Immature natural killer cell (primary cell): ENCODE measurements around the gene XRCC4. TPM values are rescaled to one million over a fixed set of nuclear protein-coding genes. Genes with fewer than 3 reads are reported as not detected.

Experiments
- DNase-seq, 3 donors: peaks; one replicate each; pipeline ENCODE4 v3.0.0; 2022; ENCODE audit warnings: mixed read lengths in 1 of 3
- H3K27ac Mint-ChIP-seq, 6 donors: one replicate each; pipeline ENCODE4 v1.8.0; 2020; ENCODE audit warnings: mixed read lengths in 6 of 6, mild to moderate bottlenecking in 5 of 6, inconsistent platforms in 4 of 6, moderate library complexity in 3 of 6
- H3K27me3 Mint-ChIP-seq, 3 donors: one replicate each; pipeline ENCODE4 v1.8.0; 2020 to 2021; ENCODE audit warnings: low read depth in 3 of 3, mild to moderate bottlenecking in 3 of 3, mixed read lengths in 3 of 3, moderate library complexity in 3 of 3, inconsistent platforms in 1 of 3
- H3K36me3 Mint-ChIP-seq, 3 donors: one replicate each; pipeline ENCODE4 v1.8.0; 2020; ENCODE audit warnings: mixed read lengths in 3 of 3, inconsistent platforms in 2 of 3, mild to moderate bottlenecking in 2 of 3
- H3K4me1 Mint-ChIP-seq, 2 donors: one replicate each; pipeline ENCODE4 v1.8.0; 2020; ENCODE audit warnings: inconsistent platforms in 2 of 2, mild to moderate bottlenecking in 2 of 2, mixed read lengths in 2 of 2, moderate library complexity in 1 of 2
- H3K4me3 Mint-ChIP-seq, 5 donors: one replicate each; pipeline ENCODE4 v1.8.0; 2020; ENCODE audit warnings: mild to moderate bottlenecking in 5 of 5, mixed read lengths in 5 of 5, inconsistent platforms in 3 of 5, moderate library complexity in 3 of 5
- H3K9me3 Mint-ChIP-seq, 6 donors: one replicate each; pipeline ENCODE4 v1.8.0; 2020; ENCODE audit warnings: mild to moderate bottlenecking in 6 of 6, mixed read lengths in 6 of 6, inconsistent platforms in 4 of 6, moderate library complexity in 3 of 6
- polyA plus RNA-seq, 3 donors: library from polyadenylated mRNA; unstranded; fragments of 300-500 nt; fragmentation: Illumina TruSeq; gene quantifications; one replicate each; pipeline ENCODE4 v1.2.3, GENCODE V29; 2021

XRCC4 gene
- polyA plus RNA-seq, 3 donors from 2014 or later = 8.0 to 14.9 (median 11.7) TPM

DNA sequence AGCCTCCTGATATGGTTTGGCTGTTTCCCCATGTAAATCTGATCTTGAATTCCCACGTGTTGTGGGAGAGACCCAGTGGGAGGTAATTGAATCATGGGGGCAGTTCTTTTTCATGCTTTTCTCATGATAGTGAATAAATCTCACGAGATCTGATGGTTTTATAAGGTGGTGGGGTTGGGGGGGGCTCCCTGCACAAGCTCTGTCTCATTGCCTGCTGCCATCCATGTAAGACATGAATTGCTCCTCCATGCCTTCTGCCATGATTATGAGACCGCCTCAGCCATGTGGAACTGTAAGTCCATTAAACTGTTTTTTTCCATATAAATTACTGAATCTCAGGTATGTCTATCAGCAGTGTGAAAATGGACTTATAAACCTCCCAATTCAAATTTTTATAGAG lies 12.8 kb downstream of the XRCC4 start:
- Mint-ChIP-seq H3K36me3 (peaks cover 5 to 20% (median 16%) of the 10 kb centered on the region in 3 donors), H3K9me3 (peaks cover 3 to 21% (median 16%) of the 10 kb centered on the region in 6 donors), H3K27me3 (no peaks in the 10 kb centered on the region), H3K27ac (no peak overlapping the region), H3K4me3 (no peak overlapping the region), H3K4me1 (peaks cover 14 to 29% of the 10 kb centered on the region in 2 donors)
- DNase-seq = no peak

DNA sequence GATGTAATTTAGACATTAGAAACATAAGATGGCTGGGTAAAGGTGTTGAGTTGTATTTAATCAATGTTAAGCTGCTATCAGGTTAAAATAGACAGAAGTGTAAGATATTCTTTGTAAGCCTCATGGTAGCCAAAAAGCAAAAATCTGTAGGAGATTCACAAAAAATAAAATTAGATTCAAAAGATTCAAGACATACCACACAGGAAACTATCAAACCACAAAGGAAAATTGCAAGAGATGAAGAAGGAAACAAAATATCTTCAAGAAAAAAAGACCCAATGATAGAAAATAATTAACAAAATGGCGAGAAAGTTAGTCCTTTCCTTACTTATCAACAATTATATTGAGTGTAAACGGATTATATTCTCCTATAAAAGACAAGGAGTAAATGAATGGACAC lies 15.3 kb downstream of the XRCC4 start:
- peak overlapping the region in 4 of 6 donors; percentile 6 to 83 (median 68) for H3K27ac Mint-ChIP-seq
- peaks cover 7 to 21% (median 16%) of the 10 kb centered on the region in 6 donors for H3K9me3 Mint-ChIP-seq
- peaks cover 5 to 22% (median 16%) of the 10 kb centered on the region in 3 donors for H3K36me3 Mint-ChIP-seq
- H3K4me3 Mint-ChIP-seq = peak overlapping the region in 4 of 5 donors; percentile 1 to 49 (median 39)
- peaks cover 17 to 29% of the 10 kb centered on the region in 2 donors for H3K4me1 Mint-ChIP-seq
- no peak for DNase-seq
- H3K27me3 Mint-ChIP-seq = no peaks in the 10 kb centered on the region

DNA sequence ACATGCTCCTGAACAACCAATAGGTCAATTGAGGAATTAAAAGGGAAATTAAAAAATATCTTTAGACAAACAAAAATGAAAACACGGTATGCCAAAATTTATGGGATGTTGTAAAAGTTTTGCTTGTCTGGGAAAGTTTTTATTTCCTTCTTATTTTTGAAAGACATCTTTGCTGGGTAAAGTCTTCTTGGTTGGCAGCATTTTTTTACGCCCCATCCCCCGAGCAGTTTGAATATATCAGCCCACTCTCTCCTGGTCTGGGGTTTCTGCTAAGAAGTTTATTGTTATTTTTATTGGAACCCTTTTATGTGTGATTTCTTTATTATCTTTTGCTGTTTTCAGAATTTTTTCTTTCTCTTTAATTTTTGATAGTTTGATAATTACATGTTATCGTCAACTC lies 16.3 kb downstream of the XRCC4 start:
- Mint-ChIP-seq H3K9me3 (peaks cover 7 to 21% (median 16%) of the 10 kb centered on the region in 6 donors), H3K36me3 (peaks cover 5 to 22% (median 16%) of the 10 kb centered on the region in 3 donors), H3K4me3 (peak overlapping the region in 1 of 5 donors; percentile 23), H3K27ac (no peak overlapping the region), H3K27me3 (no peaks in the 10 kb centered on the region), H3K4me1 (peaks cover 17 to 29% of the 10 kb centered on the region in 2 donors)
- no peak for DNase-seq

DNA sequence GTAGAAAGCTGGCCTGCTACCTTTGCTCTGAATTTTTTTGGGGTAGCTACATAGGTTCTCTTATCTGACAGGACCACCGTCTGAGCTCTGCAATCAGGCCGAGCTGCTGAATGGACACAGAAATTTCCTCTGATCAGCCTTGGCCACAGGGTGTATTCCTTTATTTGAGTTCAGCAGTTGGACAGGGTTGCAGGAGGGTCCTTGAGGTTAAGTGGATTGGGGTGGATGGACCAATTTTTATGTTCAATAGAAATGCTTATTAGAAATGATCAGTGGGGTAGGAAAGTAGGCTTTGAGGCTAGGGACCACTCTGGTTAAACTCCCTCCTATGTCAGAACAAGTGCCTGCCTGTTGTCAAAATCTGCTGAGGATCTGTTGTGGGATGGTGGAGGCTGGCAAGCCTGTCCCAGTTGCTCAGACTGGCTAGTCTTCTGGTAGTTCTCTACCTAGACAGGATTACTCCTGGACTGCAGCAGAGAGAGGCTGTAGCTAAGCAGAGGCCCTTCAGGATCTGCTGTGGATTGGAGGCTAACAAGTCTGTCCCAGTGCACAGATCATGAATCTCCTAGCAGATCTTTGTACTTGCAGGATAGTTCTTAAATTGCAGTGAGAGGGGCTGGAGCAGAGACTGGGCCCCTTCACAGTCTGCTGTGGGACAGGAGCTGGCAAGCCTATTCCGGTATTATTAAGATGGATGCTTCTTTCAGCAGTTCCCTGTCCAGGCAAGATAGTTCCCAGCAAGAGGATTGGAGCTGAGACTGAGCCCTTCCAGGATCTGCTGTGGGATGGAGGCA lies 18.0 kb downstream of the XRCC4 start:
- Mint-ChIP-seq H3K36me3 (peaks cover 5 to 22% (median 16%) of the 10 kb centered on the region in 3 donors), H3K27ac (peak overlapping the region in 1 of 6 donors; percentile 50), H3K27me3 (no peaks in the 10 kb centered on the region), H3K9me3 (peaks cover 7 to 21% (median 16%) of the 10 kb centered on the region in 6 donors), H3K4me3 (no peak overlapping the region), H3K4me1 (peaks cover 17 to 29% of the 10 kb centered on the region in 2 donors)
- DNase-seq = no peak

DNA sequence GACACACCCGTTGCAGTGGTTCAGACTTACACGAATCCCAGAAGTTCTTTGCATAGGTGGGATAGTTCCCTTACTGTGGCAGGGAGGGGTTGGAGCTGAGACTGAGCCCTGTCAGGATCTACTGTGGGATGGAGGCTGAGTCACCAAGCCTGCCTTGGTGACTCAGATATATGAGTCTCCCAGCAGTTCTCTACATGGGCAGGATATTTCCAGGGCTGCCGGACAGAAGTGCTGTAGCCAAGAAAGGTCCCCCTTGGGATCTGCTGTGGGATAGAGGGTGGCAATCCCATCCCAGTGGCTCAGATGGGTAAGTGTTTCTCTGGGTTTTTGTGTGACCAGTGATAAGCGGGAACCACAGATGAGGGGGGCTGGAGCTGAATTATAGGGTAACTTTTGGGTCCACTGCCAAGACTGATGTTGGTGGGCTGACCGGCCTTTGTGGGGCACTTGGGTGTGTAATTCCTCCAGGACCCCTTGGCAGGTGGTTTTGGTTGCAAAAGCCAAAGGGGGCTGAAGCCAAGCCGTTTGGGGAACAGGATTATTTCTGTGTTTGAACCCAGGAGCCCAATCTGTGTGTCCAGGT lies 18.7 kb downstream of the XRCC4 start:
- H3K4me1 Mint-ChIP-seq = peaks cover 17 to 29% of the 10 kb centered on the region in 2 donors
- H3K4me3 Mint-ChIP-seq = no peak overlapping the region

DNA sequence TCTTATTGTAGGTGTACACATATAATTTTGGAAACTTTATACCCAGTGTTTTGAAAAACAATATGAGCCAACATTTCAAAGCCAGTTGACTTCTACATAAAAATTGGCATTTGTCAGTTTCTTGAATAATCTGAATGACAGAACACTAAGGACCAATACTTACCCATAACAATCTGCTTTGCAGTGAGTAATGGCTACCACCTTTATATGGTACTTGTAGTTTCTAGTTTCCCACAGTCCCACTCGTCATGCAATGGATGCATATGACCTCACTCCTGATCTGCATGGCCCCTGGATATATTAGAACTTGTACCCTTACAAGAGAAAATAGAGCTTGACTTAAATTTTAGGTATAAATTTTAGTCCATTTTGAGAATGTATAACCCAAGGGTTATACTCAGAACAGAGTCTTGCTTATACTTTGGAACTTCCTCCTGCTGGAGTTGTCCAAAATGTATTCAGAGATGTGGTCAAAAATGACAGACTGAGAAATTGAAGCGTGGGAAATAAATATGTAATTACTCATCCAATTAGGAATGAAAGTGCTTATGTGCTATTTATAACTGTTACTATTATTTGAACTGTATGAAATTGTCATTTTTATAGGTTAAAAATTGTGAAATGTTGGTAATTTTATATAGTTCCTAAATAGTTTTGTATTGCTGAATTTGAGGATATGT lies 19.5 kb downstream of the XRCC4 start:
- DNase-seq = no peak
- Mint-ChIP-seq H3K9me3 (peaks cover 7 to 21% (median 16%) of the 10 kb centered on the region in 6 donors), H3K36me3 (peaks cover 5 to 22% (median 16%) of the 10 kb centered on the region in 3 donors), H3K4me3 (no peak overlapping the region), H3K27ac (no peak overlapping the region), H3K27me3 (no peaks in the 10 kb centered on the region), H3K4me1 (peaks cover 16 to 26% of the 10 kb centered on the region in 2 donors)

More for the DNA sequence above, 18.7 kb downstream of the XRCC4 start:
- Mint-ChIP-seq H3K27ac (no peak overlapping the region), H3K36me3 (peaks cover 5 to 22% (median 16%) of the 10 kb centered on the region in 3 donors), H3K27me3 (no peaks in the 10 kb centered on the region), H3K9me3 (peaks cover 7 to 21% (median 16%) of the 10 kb centered on the region in 6 donors)
- no peak for DNase-seq

DNA sequence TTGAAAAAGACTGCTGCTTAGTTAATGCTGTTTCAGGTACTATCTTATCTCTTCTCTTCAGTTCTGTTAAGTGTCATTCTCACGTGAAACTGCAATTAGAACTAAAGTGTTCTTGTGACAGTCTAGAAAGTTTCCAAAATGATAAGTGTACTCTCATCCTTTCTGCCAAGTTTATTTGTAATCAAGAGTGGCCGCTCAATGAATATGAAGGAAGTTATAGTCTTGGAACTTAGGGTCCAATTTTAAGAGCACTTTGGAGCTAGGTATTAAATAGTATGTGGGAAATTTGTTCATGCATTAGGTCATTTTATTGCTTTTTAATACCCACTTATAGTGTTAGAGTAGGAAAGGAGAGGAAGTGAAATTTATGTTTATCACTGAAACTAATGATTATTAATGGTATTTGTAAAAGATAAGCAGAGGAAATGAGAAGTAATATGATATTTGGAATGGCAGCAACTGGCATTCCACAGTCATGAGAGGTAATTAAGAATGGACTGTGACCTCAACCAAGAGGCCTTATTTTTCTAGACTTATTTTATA lies 20.4 kb downstream of the XRCC4 start:
- Mint-ChIP-seq H3K9me3 (peaks cover 7 to 18% (median 15%) of the 10 kb centered on the region in 6 donors), H3K36me3 (peaks cover 5 to 22% (median 16%) of the 10 kb centered on the region in 3 donors), H3K27ac (no peak overlapping the region), H3K4me1 (peaks cover 7 to 17% of the 10 kb centered on the region in 2 donors), H3K27me3 (no peaks in the 10 kb centered on the region), H3K4me3 (no peak overlapping the region)
- DNase-seq = no peak

DNA sequence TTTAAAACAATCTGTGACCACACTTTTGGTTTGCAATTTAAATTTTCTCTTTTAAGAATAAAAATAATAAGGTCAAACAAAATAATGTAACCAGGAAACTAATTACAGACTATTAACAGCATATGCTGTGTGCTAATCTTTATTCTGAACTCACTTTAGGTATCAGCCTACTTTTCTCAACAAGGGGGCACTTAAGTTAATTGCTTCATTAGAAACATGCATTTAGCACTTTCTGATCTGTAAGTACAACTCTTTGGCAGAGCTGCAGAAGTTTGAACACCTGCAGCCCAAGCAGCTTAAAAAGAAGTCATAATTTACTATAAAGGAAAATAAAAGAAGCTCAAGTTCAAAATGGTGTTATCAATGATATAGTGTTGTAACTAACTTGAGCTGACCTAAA lies 21.7 kb downstream of the XRCC4 start:
- Mint-ChIP-seq H3K36me3 (peaks cover 0 to 14% (median 4%) of the 10 kb centered on the region in 3 donors), H3K9me3 (peaks cover 2 to 7% (median 5%) of the 10 kb centered on the region in 6 donors), H3K4me1 (peaks cover 4% of the 10 kb centered on the region in 2 donors), H3K4me3 (no peak overlapping the region), H3K27me3 (no peaks in the 10 kb centered on the region), H3K27ac (no peak overlapping the region)
- DNase-seq = no peak

DNA sequence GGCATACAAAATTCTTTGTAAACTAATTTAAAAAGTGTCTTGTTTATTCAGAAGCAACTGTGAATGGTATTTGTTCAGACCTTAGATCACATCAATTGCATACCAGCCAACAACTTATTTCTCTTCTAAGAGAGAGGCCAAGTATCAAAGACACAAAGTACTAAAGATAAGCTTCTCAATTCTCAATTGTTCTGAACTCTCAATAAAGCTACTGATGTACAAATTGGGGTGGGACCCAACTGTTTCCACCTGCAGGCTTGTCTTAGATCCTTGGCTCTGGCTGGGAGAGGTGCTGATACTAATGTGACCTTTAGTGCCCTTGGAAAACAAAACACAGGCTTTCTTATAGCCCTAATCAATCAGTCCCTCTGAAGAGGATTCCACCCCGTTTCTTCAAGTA lies 22.1 kb downstream of the XRCC4 start:
- Mint-ChIP-seq H3K4me3 (no peak overlapping the region), H3K36me3 (peaks cover 0 to 9% (median 0%) of the 10 kb centered on the region in 3 donors), H3K27me3 (no peaks in the 10 kb centered on the region), H3K27ac (no peak overlapping the region), H3K9me3 (peaks cover 0 to 5% (median under 1%) of the 10 kb centered on the region in 6 donors), H3K4me1 (peaks cover 0 to 4% of the 10 kb centered on the region in 2 donors)
- DNase-seq = no peak

DNA sequence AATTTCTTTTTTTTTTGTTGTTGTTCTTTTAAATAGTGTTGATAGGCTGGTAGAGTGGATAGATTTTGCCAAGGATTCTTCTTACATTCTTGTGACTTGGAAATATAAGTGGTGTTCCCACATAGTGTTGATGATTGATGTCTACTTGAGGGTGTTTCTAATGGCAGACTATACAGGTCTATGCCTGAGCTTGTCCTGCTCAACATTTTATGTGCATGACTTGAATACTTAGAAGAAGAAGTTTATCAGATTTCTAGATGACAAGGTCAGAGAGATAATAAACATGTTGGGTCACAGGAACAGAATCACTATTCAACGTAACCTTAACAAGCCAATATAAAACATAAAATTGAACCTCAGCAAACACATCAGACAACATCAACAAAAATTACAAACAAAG lies 24.2 kb downstream of the XRCC4 start:
- DNase-seq = no peak
- Mint-ChIP-seq H3K36me3 (peaks cover 0 to 5% (median 0%) of the 10 kb centered on the region in 3 donors), H3K27me3 (no peaks in the 10 kb centered on the region), H3K27ac (no peak overlapping the region), H3K4me1 (peaks cover 0 to 1% of the 10 kb centered on the region in 2 donors), H3K9me3 (no peaks in the 10 kb centered on the region), H3K4me3 (no peak overlapping the region)

DNA sequence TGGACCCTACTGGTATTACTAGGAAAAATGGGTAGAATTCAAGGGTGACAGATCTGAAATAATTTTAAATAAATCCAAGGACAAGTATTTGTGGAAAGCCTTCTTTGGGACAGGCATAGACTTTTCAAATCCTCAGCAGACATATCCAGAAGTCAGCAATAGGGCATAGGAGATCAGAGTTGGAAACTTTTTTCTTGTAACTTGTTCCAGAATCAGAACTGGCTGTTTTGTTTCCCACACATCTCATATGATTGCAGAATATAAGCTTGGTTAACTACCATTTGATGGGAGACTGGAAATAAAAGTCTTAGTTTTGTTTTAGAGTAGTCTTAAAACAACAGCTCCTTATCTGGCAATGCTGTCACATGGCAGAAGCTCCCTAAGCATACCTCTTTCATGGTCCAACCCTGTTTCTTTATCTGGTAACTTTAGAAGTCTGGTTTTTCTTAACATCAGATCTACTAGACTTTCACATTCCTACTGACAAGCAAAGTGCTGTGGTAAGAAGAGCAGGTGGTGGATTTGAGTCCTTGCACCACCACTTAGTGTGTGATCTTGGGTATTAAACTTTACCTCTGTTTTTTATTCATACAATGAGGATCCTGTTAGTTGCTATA lies 25.1 kb downstream of the XRCC4 start:
- no peak for DNase-seq
- Mint-ChIP-seq H3K4me3 (no peak overlapping the region), H3K27ac (no peak overlapping the region), H3K27me3 (no peaks in the 10 kb centered on the region), H3K9me3 (no peaks in the 10 kb centered on the region), H3K4me1 (peaks cover 0 to 1% of the 10 kb centered on the region in 2 donors), H3K36me3 (peaks cover 0 to 6% (median 5%) of the 10 kb centered on the region in 3 donors)

DNA sequence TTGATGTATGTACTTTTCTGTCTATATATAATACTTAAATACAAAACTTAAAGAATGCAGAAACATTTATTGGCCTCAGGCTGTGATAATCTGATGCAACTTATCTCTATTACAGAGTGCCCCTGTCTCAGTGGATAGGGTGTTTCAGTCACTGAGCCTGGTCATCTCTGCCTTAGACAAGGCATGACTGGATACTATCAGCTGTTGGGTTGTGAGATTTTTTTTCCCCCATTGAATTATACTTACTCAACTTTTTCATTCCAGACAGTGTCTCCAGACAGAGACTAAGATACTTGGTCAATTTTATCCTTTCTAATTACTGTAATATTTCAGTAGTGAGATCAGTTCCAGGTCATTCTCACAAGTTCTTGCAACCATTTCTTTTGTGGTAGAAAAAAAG lies 26.7 kb downstream of the XRCC4 start:
- peaks cover 1 to 5% of the 10 kb centered on the region in 2 donors for H3K4me1 Mint-ChIP-seq
- H3K36me3 Mint-ChIP-seq = peaks cover 0 to 10% (median 5%) of the 10 kb centered on the region in 3 donors
- no peaks in the 10 kb centered on the region for H3K27me3 Mint-ChIP-seq
- no peak overlapping the region for H3K4me3 Mint-ChIP-seq
- no peak for DNase-seq
- H3K27ac Mint-ChIP-seq = no peak overlapping the region
- no peaks in the 10 kb centered on the region for H3K9me3 Mint-ChIP-seq
